ENCODE measurements around the gene SCRN2. TPM values are rescaled to one million over a fixed set of nuclear protein-coding genes. Genes with fewer than 3 reads are reported as not detected.

Gene SCRN2
- total and polyA plus RNA-seq, 3 donors from 2014 or later, result 25.6 to 38.0 (median 31.0) TPM

- WGBS, 2 donors, result 43 to 57% methylated on average over 5 of the region's 5 CpGs
- Histone ChIP-seq H3K36me3 (ENCODE audit: low read depth, missing control alignments) (no peaks in the 10 kb centered on the region), H3K9me3 (no peaks in the 10 kb centered on the region), H3K27ac (no peak overlapping the region), H3K4me1 (no peaks in the 10 kb centered on the region), H3K27me3 (no peaks in the 10 kb centered on the region), H3K4me3 (no peak overlapping the region)
- TF ChIP-seq CTCF (IDR thresholded peaks at IDR 0.05) (no peak), POLR2A (IDR thresholded peaks at IDR 0.05) (no peak)
- no peak for DNase-seq
- intact Hi-C loops (cut with DNase I; ENCODE audit: low total_unique reads), result no loop called here
Measured at GRCh38 chr17:47884427-47884740, 43.3 kb upstream of the SCRN2 start.

GRCh38 chr17:47883589-47884426 is 42.7 kb upstream of the SCRN2 start:
- no peak for TF ChIP-seq POLR2A (IDR thresholded peaks at IDR 0.05)
- TF ChIP-seq CTCF (IDR thresholded peaks at IDR 0.05), result no peak
- H3K9me3 ChIP-seq, result no peaks in the 10 kb centered on the region
- H3K27me3 ChIP-seq, result no peaks in the 10 kb centered on the region
- H3K36me3 ChIP-seq (ENCODE audit: low read depth, missing control alignments), result no peaks in the 10 kb centered on the region
- no peak overlapping the region for H3K27ac ChIP-seq
- intact Hi-C loops (cut with DNase I; ENCODE audit: low total_unique reads), result no loop called here
- DNase-seq, result no peak
- no peak overlapping the region for H3K4me3 ChIP-seq
- WGBS, 2 donors, result 64% methylated on average over 7 to 9 of the region's 9 CpGs
- H3K4me1 ChIP-seq, result no peaks in the 10 kb centered on the region

GRCh38 chr17:47882695-47883588 is 41.9 kb upstream of the SCRN2 start:
- WGBS, 2 donors, result 80 to 83% methylated on average over 9 of the region's 9 CpGs
- no peaks in the 10 kb centered on the region for H3K27me3 ChIP-seq
- DNase-seq, result no peak
- intact Hi-C loops (cut with DNase I; ENCODE audit: low total_unique reads), result no loop called here
- H3K36me3 ChIP-seq (ENCODE audit: low read depth, missing control alignments), result no peaks in the 10 kb centered on the region
- TF ChIP-seq CTCF (IDR thresholded peaks at IDR 0.05), result no peak
- TF ChIP-seq POLR2A (IDR thresholded peaks at IDR 0.05), result no peak
- no peaks in the 10 kb centered on the region for H3K4me1 ChIP-seq
- no peak overlapping the region for H3K27ac ChIP-seq
- no peaks in the 10 kb centered on the region for H3K9me3 ChIP-seq
- no peak overlapping the region for H3K4me3 ChIP-seq

- Histone ChIP-seq H3K4me3 (no peak overlapping the region), H3K27ac (no peak overlapping the region), H3K36me3 (ENCODE audit: low read depth, missing control alignments) (no peaks in the 10 kb centered on the region), H3K27me3 (no peaks in the 10 kb centered on the region), H3K9me3 (no peaks in the 10 kb centered on the region), H3K4me1 (no peaks in the 10 kb centered on the region)
- intact Hi-C loops (cut with DNase I; ENCODE audit: low total_unique reads), result no loop called here
- no peak for DNase-seq
- TF ChIP-seq CTCF (IDR thresholded peaks at IDR 0.05) (no peak), POLR2A (IDR thresholded peaks at IDR 0.05) (no peak)
- 61 to 68% methylated on average over 7 of the region's 7 CpGs for WGBS, 2 donors
Measured at GRCh38 chr17:47882247-47882646, 41.2 kb upstream of the SCRN2 start.
